GM19238 (cell line): ENCODE results near the gene YES1.
"Not testable (repeated sequence)": the region's sequence is repeated elsewhere in the genome, so short reads cannot be mapped to it uniquely, and the experiment has no call there.

Experiments used
- DNase-seq: peaks from one replicate; pipeline ENCODE4 v3.0.0; 2011; ENCODE audit warnings: low spot score; ENCODE audit not compliant: insufficient read length

YES1 gene

DNA sequence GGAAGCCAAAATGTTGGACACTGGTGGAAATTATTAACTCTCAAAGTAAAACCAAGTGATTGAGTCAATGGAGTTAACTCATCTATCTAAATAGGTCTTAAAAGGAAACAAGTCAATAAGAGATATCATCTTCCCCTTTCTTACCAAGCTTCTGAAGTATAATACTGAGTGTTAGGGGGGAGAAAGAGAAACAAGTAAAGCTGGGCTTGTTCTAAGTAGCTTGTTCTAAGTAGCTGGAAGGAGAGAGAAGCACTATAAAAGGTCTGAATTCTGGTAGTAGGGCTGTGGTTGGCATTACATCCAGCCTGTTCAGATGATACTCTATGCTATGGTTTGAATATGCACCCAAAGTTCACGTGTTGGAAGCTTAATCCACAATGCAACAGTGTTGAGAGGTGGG, 26.8 kb downstream of the YES1 start:
- no peak for DNase-seq

DNA sequence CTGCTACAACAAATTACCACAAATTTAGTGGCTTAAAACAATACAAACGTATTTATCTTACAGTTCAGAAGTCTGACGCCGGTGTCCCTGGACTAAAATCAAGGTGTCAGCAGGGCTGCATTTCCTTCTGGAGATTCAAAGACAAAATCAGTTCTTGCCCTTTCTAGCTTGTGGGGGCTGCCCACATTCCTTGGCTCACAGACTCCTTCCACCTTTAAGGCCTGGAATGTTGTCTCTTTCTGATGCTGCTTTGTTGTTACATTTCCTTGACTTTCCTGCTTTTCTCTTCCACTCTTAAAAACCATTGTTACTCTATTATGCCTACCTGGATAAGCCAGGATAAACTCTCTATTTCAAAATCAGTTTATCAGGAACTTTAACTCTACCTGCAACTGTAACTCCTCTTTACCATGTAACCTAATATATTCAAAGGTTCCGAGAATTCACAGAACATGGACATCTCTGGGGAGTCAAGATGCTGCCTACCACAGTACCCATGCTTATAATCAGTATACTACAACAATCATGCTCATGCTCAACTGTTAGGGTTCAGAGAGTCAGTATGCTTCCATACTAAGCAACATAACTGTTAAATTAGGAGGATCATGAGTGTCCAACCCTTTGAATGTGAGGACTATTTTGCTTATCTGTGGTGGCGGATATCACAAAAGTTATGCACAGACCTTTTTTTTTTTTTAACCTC, 27.4 kb downstream of the YES1 start:
- DNase-seq = no peak

DNA sequence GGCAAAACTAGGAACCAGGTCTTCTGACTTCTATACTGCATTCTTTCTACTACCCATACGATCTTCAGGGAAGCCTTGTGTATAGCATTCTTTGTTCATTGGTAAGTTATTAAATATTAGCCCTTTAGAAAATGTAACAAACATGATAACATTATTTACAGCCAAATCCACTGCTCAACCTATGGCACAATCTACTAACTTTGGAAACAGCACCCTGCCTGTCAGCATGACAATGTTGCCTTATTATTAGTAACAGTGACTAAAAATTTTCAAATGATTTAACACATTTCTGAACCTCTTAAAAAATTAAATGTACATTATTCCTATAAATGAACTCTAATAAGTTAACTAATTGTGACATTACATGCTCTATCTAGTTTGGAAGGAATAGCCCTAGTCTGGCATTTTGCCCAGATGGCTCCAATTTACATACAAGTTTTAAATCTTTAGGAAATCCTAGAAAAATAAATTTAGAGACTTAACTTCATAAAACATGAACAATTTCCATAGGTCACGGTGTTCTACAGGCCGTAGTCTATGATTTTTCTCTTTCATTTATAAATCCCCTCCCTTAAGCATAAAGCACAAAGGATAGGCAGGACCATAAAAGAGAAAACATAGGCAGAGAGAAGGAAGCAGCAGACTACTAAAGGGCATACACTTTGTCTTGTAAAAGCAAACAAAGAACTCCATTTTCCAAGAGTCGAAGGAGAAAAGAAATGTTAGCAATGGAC, 33.7 kb downstream of the YES1 start:
- DNase-seq = no peak

DNA sequence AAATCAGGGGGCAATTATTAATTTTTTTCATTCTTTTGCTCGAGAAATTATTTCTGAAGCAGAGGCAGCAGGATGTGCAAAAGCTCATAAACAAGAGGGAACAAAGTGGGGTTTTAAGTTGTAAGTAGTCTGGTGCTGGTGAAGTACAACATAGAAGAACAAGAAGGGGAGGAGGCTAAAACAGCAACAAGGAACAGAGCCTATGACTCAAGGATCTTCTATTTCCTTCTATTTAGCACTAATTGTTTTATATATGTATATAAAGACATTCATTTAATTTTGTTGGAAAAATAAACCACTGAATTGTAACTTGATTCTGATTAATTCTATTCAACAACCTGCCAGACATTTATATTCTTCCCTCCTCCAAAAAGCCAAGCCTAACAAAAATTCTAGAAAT, 35.0 kb downstream of the YES1 start:
- DNase-seq = no peak

DNA sequence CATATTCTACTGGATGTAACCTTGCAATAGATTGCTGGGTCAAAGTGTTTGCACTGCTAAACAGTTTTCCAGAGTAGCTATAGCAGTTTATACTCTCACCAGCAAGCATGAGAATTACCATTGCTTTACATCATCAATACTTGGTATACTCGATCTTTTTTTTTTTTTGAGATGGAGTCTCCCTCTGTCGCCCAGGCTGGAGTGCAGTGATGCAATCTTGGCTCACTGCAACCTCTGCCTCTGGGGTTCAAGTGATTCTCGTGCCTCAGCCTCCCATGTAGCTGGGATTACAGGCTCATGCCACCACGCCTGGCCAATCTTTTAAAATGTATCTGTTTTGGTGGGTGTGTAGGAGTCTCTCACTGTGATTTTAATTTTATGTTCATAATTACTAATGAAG, 36.0 kb downstream of the YES1 start:
- DNase-seq = not testable (repeated sequence)

DNA sequence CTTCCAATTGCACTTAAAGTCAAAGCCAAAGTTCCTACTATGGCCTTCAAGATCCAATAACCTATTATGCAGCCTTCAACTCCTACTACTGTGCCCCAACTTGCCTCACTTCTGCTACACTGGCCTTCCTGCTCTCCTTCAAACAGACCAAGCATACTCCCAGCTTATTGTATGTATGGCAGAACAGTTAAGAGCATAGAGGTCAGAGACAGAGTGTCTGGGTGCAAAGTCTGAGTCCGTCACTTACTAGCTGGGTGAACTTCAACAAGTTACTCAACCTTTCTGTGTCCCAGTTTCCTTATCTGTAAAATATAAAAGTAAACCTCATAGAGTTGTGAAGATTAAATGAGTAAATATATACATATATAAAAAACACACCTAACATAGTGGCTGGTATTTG, 37.2 kb downstream of the YES1 start:
- no peak for DNase-seq

DNA sequence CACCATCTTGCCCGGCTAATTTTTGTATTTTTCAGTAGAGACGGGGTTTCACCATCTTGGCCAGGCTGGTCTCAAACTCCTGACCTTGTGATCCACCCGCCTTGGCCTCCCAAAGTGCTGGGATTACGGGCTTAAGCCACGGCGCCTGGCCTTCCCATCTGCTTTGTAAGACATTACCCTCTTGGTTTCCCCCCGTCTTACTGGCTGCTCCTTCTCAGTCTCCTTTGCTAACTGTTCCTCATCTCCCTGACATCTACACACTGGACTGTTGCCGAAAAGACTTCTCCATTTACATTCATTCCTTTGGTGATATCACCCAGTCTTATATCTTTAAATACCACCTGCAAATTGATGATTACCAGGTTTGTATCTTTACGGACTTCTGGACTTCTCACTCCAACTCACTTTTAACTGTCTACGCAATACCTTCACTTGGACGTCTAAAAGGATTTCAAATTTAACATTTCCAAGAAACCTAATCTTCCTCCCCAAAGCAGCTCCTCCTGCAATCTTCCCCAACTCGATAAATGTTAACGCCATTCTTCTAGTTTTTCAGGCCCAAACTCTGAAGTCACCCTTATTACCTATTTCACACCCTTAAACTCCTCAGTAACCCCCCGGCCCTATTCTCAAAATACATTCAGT, 37.9 kb downstream of the YES1 start:
- no peak for DNase-seq

DNA sequence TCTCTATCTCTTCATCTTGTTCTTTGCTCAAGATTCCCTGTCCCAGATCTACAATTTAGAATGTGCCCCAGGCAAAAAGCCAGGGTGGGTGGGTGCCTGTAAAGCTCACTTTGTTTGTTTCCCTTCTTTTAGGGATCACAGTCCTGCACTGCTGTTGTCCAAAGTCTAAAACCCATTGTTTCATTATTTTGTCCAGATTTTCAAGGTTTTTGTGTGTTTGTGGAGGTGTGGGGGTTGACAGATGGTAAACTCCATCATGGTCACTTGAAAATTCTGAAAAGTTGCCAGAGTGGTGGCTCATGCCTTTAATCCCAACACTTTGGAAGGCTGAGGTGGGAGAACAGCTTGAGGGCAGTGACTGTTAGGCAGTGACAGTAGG, 41.5 kb downstream of the YES1 start:
- DNase-seq = no peak

DNA sequence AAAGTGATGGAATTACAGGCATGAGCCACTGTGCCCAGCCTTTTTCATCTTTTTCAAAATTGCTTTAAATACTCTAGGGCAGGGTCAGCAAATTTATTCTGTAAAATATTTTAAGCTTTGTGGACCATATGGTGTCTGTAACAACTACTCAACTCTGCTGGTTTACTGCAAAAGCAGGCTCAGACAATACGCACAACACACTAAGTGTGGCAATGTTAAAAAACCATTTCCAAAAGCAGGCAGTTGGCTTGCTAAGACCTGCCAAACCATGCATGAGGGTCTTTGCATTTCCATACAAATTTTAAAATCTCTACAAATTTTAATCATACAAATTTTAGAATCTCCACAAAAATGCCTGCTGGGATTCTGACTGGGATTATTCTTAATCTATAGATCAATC, 44.1 kb downstream of the YES1 start:
- DNase-seq = no peak

DNA sequence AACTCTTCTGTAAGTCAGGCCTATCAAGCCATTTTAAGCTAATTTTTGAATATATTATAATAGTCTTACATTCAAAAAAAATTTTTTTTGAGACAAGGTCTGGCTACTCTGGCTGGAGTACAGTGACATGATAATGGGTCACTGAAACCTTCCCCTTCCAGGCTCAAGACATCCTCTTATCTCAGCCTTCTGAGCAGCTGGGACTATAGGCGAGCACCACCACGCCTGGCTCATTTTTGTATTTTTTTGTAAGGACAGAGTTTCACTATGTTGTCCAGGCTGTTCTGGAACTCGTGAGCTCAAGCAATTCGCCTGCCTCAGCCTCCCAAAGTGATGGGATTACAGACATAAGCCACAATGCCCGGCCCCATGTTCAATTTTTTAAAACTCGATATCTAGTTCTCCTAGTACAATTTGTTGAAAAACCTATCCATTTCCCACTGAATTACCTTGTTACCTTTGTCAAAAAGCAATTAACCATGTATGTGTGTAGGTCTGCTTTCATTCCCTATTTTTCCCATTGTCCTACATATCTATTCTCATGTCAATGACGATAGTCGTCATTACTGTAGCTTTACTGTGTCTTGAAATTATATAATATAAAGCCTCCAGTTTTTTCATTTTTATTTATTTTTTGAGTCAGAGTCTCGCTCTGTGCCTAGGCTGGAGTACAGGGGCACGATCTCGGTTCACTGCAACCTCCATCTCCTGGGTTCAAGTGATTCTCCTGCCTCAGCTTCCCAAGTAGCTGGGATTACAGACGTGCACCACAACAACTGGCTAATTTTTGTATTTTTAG, 44.8 kb downstream of the YES1 start:
- no peak for DNase-seq

DNA sequence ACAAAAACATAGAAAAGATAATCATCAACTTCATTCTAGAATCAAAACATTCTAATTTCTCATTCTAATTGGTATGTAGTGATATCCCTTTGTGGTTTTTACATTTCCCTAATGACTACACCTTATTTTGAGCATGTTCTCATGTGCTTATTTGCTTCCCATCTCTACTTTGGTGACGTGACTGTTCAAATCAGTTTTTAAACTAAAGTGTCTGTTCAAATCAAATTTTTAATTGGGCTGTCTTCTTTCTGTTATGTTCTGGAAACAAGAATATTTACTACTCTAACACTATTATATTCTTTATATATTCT, 45.5 kb downstream of the YES1 start:
- no peak for DNase-seq

DNA sequence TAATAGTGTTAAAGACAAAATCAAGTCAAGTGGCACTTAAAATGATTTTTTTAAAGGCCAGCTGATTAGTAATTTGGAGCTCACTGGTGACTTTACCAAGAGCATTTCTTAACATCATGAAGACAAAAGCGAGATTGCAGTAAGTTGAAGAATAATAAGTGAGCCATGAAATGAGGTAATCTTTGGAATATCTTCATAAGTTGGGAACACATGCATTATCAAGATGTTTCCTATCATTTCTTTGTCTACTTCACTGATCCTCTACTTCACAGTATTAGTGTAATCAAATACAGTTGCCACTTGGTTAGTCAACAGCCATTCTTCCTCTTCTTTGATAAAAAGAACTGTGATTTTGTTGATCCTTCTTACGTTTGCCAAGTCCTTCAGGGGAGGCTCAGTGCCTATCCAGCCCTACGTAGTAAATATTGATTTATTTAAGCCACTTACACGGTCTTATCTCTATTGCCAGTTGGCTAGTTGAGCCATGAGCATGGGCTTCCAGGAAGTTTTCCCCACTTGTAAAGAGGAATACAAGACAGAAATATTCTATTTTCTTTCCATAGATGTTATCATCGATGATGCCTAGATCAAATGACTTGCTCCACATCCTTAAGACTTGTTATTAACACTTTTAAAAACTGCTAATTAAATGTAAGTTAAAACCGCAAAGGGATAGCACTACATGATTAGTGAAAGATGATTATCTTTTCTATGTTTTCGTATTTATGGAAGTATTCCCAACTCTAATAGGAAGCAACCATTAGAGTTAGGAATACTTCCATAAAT, 46.1 kb downstream of the YES1 start:
- DNase-seq = no peak

DNA sequence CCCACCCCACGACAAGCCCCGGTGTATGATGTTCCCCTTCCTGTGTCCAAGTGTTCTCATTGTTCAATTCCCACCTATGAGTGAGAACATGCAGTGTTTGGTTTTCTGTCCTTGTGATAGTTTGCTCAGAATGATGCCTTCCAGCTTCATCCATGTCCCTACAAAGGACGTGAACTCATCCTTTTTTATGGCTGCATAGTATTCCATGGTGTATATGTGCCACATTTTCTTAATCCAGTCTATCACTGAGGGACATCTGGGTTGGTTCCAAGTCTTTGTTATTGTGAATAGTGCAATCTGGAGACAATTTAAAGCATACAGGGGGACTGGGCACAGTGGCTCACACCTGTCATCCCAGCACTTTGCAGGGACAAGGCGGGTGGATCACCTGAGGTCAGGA, 52.2 kb downstream of the YES1 start:
- DNase-seq = not testable (repeated sequence)

DNA sequence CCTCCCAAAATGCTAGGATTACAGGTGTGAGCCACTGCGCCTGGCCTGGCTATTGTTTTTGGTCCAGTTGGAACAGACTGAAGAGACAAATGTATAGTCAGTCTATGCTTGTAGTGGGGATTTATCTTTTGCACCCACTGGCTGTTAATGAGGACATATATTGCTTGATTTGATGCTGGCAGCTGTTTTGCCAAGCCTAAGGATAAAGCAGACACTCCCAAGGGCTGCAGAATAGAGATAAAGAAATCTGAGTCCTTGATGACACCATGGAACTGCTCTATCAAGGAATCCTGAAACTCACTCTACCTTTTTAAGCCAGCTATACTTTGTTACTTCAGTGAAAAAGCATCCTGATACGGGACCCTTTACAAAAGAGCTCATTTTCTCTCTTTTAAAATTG, 56.5 kb downstream of the YES1 start:
- no peak for DNase-seq

DNA sequence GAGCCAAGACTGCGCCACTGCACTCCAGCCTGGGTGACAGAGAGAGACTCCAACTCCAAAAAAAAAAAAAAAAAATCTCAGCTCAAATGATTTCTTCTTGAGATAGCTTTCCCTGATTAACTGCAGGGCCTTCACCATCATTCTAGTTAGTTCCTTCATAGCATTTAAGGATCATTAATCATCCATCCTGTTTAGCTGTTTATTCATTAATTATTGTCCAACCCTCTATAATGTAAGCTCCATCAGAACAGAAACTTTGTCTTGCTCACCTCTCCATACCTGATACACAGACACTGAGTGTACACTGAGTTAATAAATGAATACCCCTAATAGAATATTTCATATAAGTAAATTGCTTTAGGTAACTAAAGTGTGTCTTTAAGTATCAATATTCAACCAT, 57.4 kb downstream of the YES1 start:
- no peak for DNase-seq

DNA sequence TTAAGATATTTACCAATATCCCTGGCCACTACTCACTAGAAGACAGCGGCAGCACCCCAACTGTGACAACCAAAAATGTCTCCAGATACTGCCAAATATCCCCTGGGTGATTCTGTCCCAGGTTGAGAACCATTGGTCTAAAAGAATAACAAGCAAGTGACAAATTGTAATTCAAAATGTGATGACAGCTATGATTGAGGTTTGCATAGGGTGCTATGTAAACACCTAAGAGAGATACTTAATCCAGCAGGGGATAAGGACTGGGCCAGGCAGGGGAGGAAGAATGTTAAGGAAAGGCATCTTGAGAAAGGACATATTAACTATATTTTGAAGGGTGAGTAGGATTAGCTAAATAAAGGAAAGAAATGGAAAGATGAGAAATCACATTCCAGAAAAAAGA, 61.6 kb downstream of the YES1 start:
- DNase-seq = no peak

DNA sequence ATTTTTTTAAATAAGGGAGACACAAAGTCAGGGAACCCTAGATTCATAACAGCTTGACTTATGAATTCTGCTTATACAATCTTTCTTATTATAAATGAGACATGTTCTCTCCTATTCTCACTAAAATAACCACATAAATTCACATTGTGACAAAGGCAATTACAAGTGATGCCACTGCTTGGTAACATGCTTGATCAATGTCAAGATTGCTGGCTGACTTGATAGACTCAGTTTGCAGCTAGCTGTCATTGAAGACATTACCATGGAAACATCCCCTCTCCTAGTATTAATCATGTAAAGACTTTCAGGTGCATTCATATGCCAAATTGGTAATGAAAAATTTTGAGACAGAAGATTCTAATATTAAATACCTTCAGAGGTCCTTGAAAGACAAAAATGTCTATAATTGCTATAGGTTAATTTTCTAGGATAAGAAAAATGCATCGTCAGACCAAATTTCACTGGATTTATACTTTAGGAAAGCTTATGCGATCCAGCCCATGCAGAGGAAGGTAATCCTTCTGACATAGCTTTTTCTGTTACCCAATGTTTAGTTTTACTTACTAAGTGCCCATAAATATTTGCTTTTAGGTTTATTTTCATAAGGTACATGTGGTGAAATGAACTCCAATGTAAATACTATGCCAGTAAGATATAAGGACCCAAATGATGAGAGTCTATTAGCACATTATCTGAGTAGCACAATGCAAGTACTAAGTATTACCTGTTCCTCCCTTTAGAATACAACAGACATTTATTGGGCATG, 67.0 kb downstream of the YES1 start:
- DNase-seq = no peak

DNA sequence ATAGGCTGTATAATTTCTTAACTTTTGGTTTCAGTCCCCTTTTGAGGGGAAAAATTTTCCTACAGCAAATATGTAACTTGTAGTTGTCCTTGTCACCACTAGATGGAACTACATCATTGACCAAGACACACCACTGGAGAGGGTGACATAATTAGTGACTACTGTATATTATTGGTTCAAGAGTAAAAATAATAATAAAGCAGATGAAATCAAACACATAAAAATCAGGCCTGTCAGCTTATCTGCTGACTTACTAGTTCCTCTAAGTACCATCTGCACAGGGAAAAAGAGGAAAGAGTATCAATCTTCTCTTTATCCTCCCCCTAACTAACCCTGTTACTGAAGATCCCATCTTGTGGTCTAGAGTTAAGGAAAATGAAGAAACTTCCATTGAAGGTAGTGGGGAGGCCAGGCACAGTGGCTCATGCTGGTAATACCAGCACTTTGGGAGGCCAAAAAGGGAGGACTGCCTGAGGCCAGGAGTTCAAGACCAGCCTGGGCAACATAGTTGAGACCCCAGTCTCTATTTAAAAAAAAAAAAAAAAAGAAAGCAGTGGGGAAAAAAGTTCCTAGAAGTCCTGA, 70.0 kb downstream of the YES1 start:
- DNase-seq = peak; percentile 22

DNA sequence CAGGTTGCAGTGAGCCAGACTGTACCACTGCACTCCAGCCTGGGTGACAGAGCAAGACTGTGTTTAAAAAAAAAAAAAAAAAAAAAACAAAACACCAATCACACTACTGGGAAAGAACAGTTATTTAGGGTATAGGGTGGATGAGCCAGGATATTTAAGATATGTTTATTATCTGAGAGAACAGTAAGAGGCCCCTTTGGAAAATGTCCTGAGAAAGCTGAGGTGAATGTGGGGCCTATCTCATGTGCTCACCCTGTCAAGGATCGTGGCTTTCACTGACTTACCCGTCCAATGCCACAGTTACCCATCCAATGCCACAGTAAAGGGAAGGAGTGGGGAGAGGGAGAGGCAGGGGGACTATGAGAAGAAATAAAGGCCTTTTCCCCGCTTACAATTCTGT, 79.7 kb downstream of the YES1 start:
- no peak for DNase-seq

DNA sequence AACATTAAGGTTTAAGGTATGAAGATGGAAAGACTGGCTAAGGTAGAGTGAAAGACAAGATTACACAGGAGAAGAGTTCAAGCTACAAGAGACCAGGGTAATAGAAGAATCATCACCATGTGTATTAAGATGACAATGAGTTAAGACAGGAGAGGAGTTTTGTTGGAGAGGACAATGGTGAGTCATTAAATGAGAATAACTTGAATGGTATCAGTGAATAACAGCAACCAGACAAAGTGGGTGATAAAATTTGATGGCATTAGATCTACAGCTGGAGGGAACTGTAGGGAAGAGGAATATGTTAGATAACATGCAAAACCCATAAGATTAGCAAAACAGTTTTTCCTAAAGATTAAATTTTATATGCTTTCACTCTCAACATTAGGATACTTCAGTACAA, 80.9 kb downstream of the YES1 start:
- DNase-seq = no peak
